HG03378 (cell line): ENCODE data around the gene DEAF1.

ENCODE experiments used
- ATAC-seq: cut with Tn5 transposase; IDR thresholded peaks from one replicate; pipeline ENCODE4 v1.9.1; 2021; ENCODE audit warnings: mild to moderate bottlenecking, moderate library complexity; ENCODE audit not compliant: unreplicated experiment

DEAF1 gene

DNA sequence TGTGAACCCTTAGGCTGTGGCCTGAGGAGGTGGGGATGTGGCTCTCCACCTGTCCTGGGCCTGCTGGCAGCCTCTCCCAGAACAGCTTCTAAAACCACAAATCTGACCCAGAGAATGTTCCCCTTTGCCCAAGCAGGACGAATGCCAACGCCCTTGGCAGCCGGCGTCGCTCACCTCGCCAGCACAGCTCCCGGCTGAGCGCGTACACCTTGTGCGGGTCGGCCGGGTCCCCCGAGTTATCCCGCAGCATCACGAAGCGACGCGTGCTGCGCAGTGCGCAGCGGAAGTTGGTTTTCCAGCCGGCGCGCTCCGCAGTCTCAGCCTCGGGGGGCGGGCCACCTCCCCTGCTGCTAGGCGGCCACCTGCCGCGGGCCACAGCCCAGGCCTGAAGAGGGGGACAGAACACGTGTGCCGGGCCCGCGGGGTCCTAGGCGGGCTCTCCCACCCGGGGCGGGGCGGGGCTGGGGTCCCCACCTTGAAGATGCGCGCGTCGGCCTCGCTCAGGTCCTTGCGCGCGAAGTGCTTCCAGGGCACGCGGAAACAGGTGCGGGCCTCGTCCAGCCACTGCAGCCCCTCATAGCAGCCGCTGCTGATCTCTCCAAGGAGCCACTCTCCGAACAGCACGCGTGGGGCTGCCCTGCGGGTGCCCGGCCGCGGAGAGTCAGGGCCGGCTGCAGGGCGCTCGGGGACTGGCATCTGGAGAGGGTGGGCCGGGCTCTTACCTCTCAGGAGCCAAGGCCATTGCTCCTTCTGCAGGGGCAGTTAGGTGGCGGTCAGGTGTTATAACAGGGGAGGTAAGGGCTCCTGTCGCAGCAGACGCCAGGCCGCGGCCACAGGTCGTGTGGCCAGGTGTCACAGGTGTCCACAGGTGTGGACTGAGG is 80.2 kb downstream of the DEAF1 start:
- no peak for ATAC-seq

DNA sequence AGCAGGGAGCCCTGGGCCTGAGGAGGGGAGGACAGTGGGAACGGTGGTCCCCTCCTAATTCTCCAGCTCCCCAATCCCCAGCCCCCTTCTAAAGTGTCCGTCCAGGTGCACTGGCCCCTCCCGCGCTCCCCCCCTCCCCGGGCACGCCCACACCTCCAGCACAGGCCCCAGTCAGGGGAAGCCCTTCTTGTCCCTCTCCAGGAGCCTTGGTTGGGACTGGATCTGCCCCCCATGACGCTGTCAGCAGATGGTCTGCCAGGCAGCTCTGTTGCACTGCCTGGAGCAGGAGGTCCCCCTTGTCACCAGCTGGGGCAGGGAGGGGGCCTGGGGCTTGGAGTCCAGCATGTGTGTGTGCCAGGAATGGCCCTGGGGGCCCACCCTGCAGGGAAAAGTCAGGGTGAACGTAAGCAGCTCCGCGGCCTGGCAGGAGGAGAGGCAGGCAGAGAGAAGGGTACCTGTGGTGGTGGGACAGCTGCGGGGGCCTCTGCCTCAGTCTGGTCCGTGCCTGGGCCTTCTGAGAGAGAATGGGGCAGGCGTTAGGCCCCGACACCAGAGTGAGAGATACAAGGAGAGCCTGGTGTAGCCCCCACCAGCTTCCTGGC is 80.9 kb downstream of the DEAF1 start:
- ATAC-seq, result no peak

DNA sequence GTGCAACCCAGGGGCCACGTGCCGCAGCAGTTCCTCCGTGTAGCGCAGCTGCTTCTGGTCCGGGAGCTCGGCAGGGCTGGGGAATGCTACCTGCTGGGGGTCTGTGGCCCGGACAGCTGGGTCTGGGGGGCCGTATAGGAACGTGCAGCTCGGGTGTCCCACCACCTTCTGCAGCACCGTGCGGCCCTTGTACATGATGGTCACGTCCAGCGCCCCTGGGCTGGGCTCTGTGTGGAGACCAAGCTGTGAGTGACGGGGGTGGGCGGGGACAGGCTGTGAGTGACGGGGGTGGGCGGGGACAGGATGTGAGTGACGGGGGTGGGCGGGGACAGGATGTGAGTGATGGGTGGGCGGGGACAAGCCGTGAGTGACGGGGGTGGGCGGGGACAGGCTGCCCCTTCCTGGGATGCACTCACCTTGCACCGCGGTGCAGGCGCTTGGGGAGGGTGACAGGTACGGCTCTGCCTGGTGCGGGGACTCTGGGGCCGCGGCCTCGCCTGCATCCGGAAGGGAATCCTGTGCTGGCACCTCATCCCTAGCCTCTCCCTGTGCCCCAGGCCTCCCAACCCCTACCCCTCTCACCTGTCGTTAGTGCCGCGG is 81.6 kb downstream of the DEAF1 start:
- ATAC-seq, result no peak

DNA sequence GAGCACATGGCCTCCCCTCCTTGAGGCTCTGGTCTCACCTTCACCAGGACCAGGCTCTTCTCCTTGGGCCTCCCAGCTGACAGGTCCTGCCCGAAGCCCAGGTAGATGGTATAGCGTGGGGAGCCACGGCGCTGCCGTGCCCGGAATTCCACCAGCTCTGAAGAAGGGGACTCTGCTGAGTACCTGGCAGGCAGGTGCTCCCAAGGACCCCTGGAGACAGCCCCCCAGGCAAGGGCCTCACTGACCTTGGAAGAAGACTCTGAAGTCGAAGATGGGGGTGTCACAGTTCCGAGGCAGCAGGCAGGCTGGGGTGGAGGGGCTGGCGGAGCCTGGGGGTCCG is 82.1 kb downstream of the DEAF1 start:
- no peak for ATAC-seq

DNA sequence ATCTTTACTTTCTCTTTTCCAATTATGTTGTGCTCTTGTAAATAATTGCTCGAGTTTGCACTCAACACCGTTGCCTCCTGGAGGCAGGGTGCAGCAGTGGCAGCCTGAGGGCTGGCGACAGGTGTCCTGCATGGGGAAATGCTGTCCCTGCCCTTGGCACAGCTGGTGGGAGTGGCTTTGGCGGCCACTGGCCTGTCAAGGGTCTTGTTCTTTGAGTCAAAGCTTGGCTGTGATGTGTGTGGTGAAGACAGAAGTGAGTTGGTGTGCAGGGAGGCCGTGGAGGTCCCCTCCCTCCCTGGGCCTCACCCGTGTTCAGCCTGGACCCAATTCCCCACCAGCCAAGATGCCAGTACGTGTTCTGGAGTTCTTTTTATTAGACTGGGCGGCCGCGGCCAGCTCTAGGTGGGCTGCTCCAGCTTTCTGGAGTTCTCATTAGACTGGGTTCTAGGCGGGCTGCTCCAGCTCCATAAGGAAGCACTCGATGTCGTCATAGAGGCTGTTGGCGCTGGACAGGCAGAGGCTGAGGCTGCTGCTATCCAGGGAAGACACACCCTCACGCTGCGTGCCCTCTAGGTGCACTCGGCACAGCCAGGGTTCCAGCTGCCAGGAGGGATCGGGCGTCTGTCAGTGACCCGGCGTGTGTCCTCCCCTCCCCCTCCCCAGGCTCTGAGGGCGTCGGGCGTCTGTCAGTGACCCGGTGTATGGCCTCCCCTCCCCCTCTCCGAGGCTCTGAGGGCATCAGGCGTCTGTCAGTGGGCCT is 82.6 kb downstream of the DEAF1 start:
- ATAC-seq, result no peak

DNA sequence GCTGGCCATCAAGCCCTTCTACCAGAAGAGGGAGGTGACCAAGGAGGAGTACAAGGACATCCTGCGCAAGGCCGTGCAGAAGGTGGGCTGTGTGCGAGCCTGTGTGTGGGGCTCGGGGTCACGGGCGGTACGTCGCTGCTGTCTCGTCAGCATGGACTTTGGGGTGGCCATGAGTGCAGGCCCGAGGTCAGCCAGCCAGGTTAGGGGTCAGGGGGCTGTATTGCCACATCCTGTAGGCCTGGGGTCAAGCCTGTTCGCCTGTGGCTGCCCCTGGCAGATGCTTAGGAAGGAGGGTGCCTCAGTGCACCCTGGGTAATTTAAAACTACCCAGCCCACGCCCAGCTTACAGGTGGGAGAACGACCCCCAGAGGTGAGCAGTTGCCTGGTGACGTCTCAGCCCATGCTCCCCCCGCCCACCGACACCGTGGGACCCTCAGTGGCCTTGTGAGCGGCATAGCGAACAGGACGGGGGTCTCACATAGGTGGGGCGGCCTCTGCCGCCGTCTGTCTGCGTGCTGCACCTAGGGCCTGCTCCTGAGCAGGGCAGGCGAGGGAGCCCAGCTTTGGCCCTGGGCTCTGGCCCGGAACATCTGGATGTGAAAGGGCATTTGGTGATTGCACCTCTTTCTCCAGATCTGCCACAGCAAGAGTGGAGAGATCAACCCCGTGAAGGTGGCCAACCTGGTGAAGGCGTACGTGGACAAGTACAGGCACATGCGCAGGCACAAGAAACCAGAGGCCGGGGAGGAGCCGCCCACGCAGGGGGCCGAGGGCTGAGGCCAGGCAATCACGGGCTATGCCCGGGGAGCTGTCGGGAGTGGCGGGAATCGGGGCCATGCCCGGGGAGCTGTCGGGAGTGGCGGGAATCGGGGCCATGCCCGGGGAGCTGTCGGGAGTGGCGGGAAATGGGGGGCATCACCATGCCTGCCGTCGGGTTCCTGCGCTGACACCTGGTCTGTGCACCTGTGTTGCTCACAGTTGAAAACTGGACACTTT is 83.7 kb downstream of the DEAF1 start:
- no peak for ATAC-seq

DNA sequence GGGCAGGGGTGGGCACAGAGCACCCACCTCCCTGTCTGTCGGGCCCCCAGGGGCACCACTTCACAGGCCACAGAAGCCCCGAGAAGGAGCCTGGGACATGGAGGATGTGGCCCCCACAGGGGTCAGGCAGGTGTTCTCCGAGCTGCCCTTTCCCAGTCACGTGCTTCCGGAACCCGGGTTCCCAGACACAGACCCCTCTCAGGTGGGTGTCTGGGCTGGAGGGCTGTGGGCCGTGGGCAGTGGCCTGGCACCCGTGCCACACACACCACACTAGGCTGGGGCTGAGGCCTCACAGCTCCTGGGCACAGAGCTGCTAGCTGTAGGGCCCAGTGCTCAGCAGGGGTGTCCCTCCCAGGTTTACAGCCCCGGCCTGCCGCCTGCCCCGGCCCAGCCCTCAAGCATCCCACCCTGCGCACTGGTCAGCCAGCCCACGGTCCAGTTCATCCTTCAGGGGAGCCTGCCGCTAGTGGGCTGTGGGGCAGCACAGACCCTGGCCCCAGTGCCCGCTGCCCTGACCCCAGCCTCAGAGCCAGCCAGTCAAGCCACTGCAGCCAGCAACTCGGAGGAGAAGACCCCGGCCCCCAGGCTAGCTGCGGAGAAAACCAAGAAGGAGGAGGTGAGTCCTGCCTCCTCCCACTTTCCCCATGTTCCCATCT is 84.7 kb downstream of the DEAF1 start:
- ATAC-seq, result no peak

DNA sequence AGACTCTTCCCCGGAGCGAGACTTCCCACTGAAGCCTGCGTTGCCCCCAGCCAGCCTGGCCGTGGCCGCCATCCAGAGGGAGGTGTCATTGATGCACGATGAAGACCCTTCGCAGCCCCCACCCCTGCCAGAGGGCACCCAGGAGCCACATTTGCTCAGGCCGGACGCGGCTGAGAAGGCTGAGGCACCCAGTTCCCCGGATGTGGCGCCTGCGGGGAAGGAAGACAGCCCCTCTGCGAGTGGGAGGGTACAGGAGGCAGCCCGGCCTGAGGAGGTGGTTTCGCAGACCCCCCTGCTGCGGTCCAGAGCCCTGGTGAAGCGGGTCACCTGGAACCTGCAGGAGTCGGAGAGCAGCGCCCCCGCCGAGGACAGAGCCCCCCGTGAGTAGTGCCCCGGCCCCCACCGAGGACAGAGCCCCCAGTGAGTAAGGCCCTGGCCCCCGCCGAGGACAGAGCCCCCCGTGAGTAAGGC is 85.6 kb downstream of the DEAF1 start:
- no peak for ATAC-seq

DNA sequence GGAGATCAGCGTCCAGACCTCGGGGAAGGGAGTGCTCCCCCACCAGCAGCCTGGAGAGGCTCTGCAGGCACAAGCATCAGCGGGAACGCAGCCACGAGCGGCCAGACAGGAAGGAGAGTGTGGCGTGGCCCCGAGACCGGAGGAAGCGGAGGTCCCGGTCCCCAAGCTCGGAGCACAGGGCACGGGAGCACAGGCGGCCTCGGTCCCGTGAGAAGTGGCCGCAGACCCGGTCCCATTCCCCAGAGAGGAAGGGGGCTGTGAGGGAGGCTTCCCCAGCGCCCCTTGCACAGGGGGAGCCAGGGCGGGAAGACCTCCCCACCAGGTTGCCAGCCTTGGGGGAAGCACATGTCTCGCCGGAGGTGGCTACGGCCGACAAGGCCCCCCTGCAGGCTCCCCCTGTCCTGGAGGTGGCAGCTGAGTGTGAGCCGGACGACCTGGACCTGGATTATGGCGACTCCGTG is 86.2 kb downstream of the DEAF1 start:
- ATAC-seq, result no peak

DNA sequence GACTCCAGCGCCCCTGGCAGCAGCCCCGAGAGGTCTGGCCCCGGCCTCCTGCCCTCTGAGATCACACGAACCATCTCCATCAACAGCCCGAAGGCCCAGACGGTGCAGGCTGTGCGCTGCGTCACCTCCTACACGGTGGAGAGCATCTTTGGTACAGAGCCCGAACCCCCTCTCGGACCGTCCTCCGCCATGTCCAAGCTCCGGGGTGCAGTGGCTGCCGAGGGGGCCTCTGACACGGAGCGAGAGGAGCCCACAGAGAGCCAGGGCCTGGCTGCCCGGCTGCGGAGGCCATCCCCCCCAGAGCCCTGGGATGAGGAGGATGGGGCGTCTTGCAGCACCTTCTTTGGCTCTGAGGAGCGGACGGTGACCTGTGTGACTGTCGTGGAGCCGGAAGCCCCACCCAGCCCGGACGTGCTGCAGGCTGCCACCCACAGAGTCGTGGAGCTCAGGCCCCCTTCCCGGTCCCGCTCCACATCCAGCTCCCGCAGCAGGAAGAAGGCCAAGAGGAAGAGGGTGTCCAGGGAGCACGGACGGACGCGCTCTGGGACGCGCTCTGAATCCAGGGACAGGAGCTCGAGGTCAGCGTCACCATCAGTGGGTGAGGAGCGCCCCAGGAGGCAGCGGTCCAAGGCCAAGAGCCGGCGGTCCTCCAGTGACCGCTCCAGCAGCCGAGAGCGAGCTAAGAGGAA is 86.9 kb downstream of the DEAF1 start:
- ATAC-seq, result no peak

DNA sequence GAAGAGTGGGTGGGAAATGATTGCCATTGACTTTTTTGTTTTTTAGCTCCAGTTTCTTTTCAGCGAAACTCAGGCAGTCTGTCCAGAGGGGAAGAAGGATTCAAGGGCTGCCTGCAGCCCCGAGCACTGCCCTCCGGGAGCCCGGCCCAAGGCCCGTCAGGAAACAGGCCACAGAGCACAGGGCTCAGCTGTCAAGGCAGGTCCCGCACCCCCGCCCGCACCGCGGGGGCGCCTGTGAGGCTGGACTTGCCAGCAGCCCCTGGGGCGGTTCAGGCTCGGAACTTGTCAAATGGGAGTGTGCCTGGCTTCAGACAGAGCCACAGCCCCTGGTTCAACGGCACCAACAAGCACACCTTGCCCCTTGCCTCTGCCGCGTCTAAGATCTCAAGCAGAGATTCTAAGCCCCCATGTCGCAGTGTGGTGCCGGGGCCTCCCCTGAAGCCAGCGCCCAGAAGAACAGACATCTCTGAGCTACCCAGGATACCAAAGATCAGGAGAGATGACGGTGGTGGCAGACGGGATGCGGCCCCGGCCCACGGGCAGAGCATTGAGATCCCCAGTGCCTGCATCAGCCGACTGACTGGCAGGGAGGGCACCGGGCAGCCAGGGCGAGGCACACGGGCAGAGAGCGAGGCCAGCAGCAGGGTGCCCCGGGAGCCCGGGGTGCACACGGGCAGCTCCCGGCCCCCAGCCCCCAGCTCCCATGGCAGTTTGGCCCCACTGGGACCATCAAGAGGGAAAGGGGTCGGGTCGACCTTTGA is 87.8 kb downstream of the DEAF1 start:
- ATAC-seq, result no peak

DNA sequence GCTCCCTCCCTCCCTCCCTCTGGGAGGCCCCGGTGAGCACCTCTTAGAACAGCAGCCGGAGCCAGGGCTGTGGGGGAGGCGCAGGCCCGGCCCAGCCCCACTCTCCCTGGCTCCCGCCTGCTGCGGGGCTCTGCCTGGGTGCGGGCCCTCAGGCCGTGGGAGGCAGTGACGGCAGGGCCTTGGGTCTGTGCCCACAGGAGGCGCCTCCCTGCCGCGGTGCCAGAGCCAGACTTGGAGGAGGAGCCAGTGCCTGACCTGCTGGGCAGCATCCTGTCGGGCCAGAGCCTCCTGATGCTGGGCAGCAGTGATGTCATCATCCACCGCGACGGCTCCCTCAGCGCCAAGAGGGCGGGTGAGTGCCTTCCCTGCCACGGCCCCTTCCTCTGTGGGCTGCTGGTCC is 88.8 kb downstream of the DEAF1 start:
- no peak for ATAC-seq

DNA sequence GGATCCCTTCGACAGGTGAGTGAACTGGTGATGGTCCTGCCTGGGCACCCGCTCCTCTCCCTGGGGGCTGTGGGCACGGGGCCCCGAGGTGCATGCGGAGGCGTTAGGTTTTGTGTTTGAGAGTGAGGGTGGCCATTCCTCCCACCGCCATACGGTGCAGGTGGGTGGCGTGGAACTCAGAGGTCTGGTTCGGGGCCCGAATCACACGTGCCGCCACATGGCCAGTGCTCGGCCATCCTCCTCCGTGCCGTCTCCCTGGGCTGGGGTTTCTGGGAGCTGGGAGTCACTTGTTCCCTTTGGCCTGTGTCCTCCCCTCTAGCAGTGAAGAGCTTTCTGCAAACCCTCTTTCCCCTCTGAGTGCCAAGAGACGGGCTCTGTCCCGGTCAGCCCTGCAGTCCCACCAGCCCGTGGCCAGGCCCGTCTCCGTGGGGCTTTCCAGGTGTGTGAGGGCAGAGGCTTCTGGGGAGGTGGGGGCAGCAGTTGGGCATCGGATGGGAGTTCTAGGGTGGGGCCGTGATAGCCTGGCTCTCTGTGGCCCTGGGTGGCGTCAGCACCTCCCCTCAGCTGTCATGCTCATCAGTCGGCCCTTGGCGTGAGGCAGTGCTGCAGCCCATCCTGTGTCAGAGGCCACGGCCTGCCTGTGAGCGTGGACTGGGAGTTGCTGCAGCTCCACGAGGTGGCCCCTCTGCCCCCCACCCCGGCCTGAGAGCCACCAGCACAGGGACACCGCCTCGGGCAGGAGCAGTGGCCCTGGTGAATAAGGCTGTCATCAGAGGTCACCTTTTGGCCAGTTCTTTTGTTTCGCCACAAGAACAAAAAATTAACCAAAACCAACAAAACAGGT is 89.5 kb downstream of the DEAF1 start:
- no peak for ATAC-seq

DNA sequence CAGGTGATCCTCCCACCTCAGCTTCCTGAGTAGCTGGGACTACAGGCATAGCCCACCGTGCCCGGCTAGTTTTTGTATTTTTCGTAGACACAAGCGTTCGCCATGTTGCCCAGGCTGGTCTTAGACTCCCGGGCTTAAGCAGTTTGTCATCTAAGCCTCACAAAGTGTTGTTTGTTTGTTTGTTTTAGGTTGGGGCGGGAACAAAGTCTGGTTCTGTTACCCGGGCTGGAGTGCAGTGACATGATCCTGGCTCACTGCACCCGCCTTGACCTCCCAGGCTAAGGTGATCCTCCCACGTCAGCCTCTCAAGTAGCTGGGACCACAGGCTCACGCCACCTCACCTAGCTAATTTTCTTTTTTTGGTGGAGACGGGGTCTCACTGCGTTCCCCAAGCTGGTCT is 91.9 kb downstream of the DEAF1 start:
- no peak for ATAC-seq

DNA sequence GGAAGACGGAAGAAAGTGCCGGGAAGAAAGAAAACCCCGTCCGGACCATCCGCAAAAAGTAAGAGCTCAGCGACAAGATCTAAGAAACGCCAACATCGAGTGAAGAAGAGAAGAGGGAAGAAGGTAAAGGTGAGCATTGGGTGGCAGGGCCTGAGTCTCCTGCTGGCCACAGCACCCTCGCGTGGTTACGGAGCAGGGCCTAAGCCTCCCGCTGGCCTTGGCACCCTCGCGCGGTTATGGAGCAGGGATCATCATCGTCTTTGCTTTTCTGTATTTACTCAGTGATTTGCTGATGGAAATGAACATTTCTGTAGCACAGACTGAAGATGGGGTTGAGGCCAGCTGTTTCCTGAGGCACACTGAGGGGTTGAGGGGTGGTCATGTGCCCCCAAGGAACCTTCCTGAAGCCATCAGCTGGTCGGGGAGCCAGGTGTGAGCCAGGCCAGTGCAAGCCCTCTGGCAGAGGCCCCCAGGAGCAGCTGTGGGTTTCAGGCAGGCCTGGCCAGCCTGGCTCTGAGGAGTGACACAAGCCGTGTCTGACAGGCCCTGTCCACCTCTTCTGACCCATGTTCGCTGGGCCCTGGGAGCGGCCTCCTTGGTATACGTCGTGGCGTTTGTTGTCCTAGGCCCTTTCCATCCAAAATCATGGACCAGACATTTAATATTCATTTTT is 93.3 kb downstream of the DEAF1 start:
- ATAC-seq, result no peak

DNA sequence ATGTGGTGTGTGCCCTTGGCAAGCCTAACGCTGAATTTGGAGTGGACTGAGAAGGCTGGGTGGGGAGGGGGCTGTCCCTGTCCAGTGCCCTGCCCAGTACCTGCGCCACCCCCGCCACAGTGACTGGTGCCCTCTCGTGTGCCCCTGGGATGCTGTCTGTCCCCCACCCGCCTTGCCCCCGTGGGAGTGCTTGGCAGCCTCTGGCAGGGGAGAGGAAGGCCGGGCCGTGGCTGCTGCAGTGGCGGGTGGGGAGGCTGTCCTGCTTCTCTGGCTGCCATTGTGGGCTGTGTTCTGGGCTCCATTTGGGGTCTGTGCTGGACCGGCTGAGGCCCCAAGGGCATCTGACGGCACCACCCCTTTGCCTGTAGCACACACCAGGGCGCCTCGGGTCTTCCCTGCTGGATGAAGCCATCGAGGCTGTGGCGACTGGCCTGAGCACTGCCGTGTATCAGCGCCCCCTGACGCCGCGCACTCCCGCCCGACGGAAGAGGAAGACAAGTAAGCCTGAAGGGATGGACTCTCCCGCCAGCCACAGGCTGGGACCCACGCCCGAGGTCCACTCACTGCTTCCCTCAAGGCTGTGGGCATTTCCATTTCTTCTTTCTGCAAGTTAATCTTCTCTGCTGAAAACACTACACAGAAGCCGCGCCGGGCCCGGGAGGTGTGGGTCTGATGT is 96.9 kb downstream of the DEAF1 start:
- no peak for ATAC-seq
